Left lung (tissue), 10 donors: ENCODE measurements around the gene NQO2. TPM values are rescaled to one million over a fixed set of nuclear protein-coding genes. Genes with fewer than 3 reads are reported as not detected.
"Not testable (repeated sequence)": the region's sequence is repeated elsewhere in the genome, so short reads cannot be mapped to it uniquely, and the experiment has no call there.

ENCODE experiments used
- ATAC-seq: fragments of 200-7000 bp; cut with Tn5 transposase; one replicate; pipeline ENCODE4 v1.9.1; 2020; ENCODE audit warnings: moderate library complexity
- DNase-seq, 4 donors: peaks; one replicate each; pipeline ENCODE4 v3.0.0-alpha.2; 2013 to 2020
- H3K27ac ChIP-seq, 2 donors: fragments of 200-600 bp; sonication (generic) in 1 of 2; one replicate each; pipeline versions ENCODE4 v1.5.0 to v1.8.0; 2020 to 2021
- H3K27me3 ChIP-seq, 2 donors: fragments of 200-600 bp; sonication (generic) in 1 of 2; one replicate each; pipeline versions ENCODE4 v1.5.0 to v1.8.0; 2020 to 2021
- H3K36me3 ChIP-seq, 2 donors: fragments of 200-600 bp; sonication (generic) in 1 of 2; one replicate each; pipeline versions ENCODE4 v1.5.0 to v1.8.0; 2020 to 2021
- H3K4me1 ChIP-seq, 2 donors: fragments of 200-600 bp; one replicate each; pipeline ENCODE4 v1.8.0; 2021
- H3K4me3 ChIP-seq, 2 donors: fragments of 200-600 bp; sonication (generic) in 1 of 2; one replicate each; pipeline versions ENCODE4 v1.5.0 to v1.8.0; 2020 to 2021; ENCODE audit warnings: mild to moderate bottlenecking in 1 of 2
- H3K9me3 ChIP-seq, 2 donors: fragments of 200-600 bp; sonication (generic) in 1 of 2; one replicate each; pipeline versions ENCODE4 v1.5.0 to v1.8.0; 2020 to 2021
- CTCF ChIP-seq, 2 donors: fragments of 200-600 bp; sonication (generic) in 1 of 2; IDR thresholded peaks; one replicate each; pipeline versions ENCODE4 v1.5.0 to v1.8.0; 2021; ENCODE audit warnings: antibody characterized with exemption in 2 of 2
- intact Hi-C, 2 donors: fragments of 100-400 bp; cut with DNase I; formaldehyde crosslinking; loops; one replicate each; pipeline versions ENCODE4 v1.11.2 to v1.14.2; 2022
- polyA plus RNA-seq, 6 donors: library from polyadenylated mRNA; unstranded; fragments of 120-200 nt; gene quantifications; one replicate each; pipeline ENCODE4 v1.2.1, GENCODE V29; 2013; ENCODE audit not compliant: insufficient read length in 6 of 6
- total RNA-seq, 2 donors: library from RNA; stranded (reverse); fragmentation: NEBNext Ultra II Directional; extraction: Animal tissue kit (Norgen Biotek cat#: 25700); gene quantifications; one replicate each; pipeline ENCODE4 v1.2.1, GENCODE V29; 2021
- donor health status: DM: no; HTN: yes; CAD: no.
- donor health status: DM: no; HTN: no; CAD: no.

The NQO2 gene
- total and polyA plus RNA-seq, 8 donors: 22.0 to 55.8 (median 31.7) TPM

GRCh38 chr6:2969549-2969948 is 30.1 kb upstream of the NQO2 start:
- TF ChIP-seq CTCF (IDR thresholded peaks at IDR 0.05): no peak

GRCh38 chr6:2970034-2970685 is 29.5 kb upstream of the NQO2 start:
- Histone ChIP-seq H3K36me3 (peaks cover 0 to under 1% of the 10 kb centered on the region in 2 donors), H3K27me3 (no peaks in the 10 kb centered on the region), H3K27ac (peak overlapping the region; percentile 97 to 98), H3K4me1 (peaks cover 6 to 55% of the 10 kb centered on the region in 2 donors), H3K4me3 (peak overlapping the region; percentile 53 to 68), H3K9me3 (no peaks in the 10 kb centered on the region)
- peak in 1 of 4 donors; percentile 32 for DNase-seq
- intact Hi-C loops: no loop called here
- no peak for TF ChIP-seq CTCF (IDR thresholded peaks at IDR 0.05)
- ATAC-seq: no peak

More at GRCh38 chr6:2969549-2969948, 30.1 kb upstream of the NQO2 start:
- DNase-seq: no peak
- Histone ChIP-seq H3K27me3 (no peaks in the 10 kb centered on the region), H3K4me3 (peak overlapping the region in 1 of 2 donors; percentile 68), H3K36me3 (peaks cover 0 to 4% of the 10 kb centered on the region in 2 donors), H3K27ac (peak overlapping the region; percentile 97 to 98), H3K9me3 (no peaks in the 10 kb centered on the region), H3K4me1 (peaks cover 6 to 55% of the 10 kb centered on the region in 2 donors)
- no peak for ATAC-seq
- intact Hi-C loops: no loop called here

GRCh38 chr6:2970753-2971419 is 28.8 kb upstream of the NQO2 start:
- TF ChIP-seq CTCF (IDR thresholded peaks at IDR 0.05): no peak
- peak overlapping the region; percentile 53 to 68 for H3K4me3 ChIP-seq
- no peaks in the 10 kb centered on the region for H3K27me3 ChIP-seq
- H3K27ac ChIP-seq: peak overlapping the region; percentile 97 to 98
- intact Hi-C loops: no loop called here
- DNase-seq (peak; percentile 49 to 97 (median 76)), ATAC-seq (peak; percentile 86)
- no peaks in the 10 kb centered on the region for H3K36me3 ChIP-seq
- no peaks in the 10 kb centered on the region for H3K9me3 ChIP-seq
- peaks cover 6 to 55% of the 10 kb centered on the region in 2 donors for H3K4me1 ChIP-seq

- DNase-seq (peak; percentile 78 to 93 (median 84)), ATAC-seq (peak; percentile 88)
- intact Hi-C loops: no loop called here
- Histone ChIP-seq H3K27me3 (no peaks in the 10 kb centered on the region), H3K27ac (peak within 1 kb of the TSS; percentile 97 to 98), H3K36me3 (no peaks in the 10 kb centered on the region), H3K4me1 (peaks cover 6 to 48% of the 10 kb centered on the region in 2 donors), H3K4me3 (peak within 1 kb of the TSS; percentile 53 to 68), H3K9me3 (no peaks in the 10 kb centered on the region)
- no peak for TF ChIP-seq CTCF (IDR thresholded peaks at IDR 0.05)
Measured at GRCh38 chr6:2971420-2972218, 28.1 kb upstream of the NQO2 start, which contains the start of gene SERPINB6. TSS of gene SERPINB6 (minus strand) at chr6:2971567. CDS start at chr6:2959332, 12,235 bp downstream.

GRCh38 chr6:2972219-2972487 is 27.5 kb upstream of the NQO2 start:
- H3K4me1 ChIP-seq: peaks cover 6 to 43% of the 10 kb centered on the region in 2 donors
- peak overlapping the region; percentile 53 to 68 for H3K4me3 ChIP-seq
- H3K36me3 ChIP-seq, H3K9me3 ChIP-seq, intact Hi-C loops, H3K27me3 ChIP-seq, DNase-seq, ATAC-seq: not testable (repeated sequence)
- peak overlapping the region; percentile 97 to 98 for H3K27ac ChIP-seq

GRCh38 chr6:2972685-2973084 is 27.0 kb upstream of the NQO2 start:
- H3K27me3 ChIP-seq, H3K36me3 ChIP-seq, H3K27ac ChIP-seq, DNase-seq, intact Hi-C loops, H3K4me3 ChIP-seq, ATAC-seq, H3K9me3 ChIP-seq: not testable (repeated sequence)
- peaks cover 6 to 38% of the 10 kb centered on the region in 2 donors for H3K4me1 ChIP-seq

- H3K36me3 ChIP-seq, intact Hi-C loops, H3K9me3 ChIP-seq, ATAC-seq, H3K4me3 ChIP-seq, H3K27me3 ChIP-seq, DNase-seq: not testable (repeated sequence)
- Histone ChIP-seq H3K4me1 (peaks cover 6 to 38% of the 10 kb centered on the region in 2 donors), H3K27ac (peak overlapping the region in 1 of 2 donors; percentile 3)
Measured at GRCh38 chr6:2973180-2973579, 26.5 kb upstream of the NQO2 start.
